ENCODE results near the gene CORT. TPM values are rescaled to one million over a fixed set of nuclear protein-coding genes. Genes with fewer than 3 reads are reported as not detected.

CORT gene
- total and polyA plus RNA-seq, 10 of the 15 experiments (the other 5 are each of a cell fraction or from before 2014, with no cell fraction given) = 0.09 to 0.49 (median 0.23) TPM; not detected in 1

DNA sequence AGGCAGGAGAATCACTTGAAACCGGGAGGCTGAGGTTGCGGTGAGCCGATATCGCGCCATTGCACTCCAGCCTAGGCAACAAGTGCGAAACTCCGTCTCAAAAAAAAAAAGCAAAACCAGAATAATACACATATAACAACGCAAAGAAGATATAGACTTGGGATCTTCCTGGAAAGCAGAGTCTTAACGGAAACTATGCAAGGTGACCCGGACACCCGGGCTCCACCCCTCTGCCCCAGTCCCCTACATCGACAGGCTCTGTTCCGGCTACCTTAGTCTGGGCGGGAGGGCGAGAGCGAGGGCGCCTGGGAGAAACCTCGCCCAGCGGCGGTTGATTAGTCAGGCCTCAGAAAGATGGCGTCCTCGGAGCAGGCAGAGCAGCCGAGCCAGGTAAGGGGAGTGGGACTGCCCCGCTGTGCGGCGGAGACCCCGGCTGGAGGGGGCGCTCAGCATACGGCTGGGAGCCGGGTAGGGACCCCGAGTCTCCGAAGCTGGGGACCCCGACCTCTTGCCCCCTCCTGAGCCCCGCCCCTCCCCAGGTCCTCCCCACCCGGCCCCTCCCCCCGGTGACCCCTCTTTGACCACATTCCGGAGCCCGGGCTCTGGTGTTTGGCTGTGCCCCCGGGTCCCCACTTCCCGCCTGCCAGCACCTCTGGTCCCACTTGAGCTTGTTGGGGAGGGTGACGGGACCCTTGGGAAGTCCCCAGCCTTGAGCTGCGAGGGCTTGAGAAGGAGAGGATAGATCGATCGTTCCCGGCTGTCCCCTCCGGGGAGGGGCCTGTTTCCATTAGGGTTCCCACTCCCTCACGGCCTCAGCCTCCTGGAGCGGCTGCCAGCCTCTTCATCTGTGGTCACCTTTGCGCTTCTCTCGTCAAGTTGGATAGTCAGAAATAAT lies 25.0 kb downstream of the CORT start, which contains the start of gene PEX14 (continued):
- TF ChIP-seq, protein P1, sequence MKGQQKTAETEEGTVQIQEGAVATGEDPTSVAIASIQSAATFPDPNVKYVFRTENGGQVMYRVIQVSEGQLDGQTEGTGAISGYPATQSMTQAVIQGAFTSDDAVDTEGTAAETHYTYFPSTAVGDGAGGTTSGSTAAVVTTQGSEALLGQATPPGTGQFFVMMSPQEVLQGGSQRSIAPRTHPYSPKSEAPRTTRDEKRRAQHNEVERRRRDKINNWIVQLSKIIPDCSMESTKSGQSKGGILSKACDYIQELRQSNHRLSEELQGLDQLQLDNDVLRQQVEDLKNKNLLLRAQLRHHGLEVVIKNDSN (IDR thresholded peaks at IDR 0.05; ENCODE audit: borderline replicate concordance, extremely low read length, insufficient read depth, low read depth, low read length) = no peak
- peak; percentile 82; the same call in 2 of the 3 replicates for TF ChIP-seq POU2F2 (IDR thresholded peaks at IDR 0.05; ENCODE audit: borderline replicate concordance, low read depth, low read length)
- peak; percentile 76 for TF ChIP-seq SP1 (IDR thresholded peaks at IDR 0.05; ENCODE audit: low read depth, low read length)
- TF ChIP-seq JUND (IDR thresholded peaks at IDR 0.05; ENCODE audit: low read depth, low read length) = no peak
- TF ChIP-seq, protein P2, sequence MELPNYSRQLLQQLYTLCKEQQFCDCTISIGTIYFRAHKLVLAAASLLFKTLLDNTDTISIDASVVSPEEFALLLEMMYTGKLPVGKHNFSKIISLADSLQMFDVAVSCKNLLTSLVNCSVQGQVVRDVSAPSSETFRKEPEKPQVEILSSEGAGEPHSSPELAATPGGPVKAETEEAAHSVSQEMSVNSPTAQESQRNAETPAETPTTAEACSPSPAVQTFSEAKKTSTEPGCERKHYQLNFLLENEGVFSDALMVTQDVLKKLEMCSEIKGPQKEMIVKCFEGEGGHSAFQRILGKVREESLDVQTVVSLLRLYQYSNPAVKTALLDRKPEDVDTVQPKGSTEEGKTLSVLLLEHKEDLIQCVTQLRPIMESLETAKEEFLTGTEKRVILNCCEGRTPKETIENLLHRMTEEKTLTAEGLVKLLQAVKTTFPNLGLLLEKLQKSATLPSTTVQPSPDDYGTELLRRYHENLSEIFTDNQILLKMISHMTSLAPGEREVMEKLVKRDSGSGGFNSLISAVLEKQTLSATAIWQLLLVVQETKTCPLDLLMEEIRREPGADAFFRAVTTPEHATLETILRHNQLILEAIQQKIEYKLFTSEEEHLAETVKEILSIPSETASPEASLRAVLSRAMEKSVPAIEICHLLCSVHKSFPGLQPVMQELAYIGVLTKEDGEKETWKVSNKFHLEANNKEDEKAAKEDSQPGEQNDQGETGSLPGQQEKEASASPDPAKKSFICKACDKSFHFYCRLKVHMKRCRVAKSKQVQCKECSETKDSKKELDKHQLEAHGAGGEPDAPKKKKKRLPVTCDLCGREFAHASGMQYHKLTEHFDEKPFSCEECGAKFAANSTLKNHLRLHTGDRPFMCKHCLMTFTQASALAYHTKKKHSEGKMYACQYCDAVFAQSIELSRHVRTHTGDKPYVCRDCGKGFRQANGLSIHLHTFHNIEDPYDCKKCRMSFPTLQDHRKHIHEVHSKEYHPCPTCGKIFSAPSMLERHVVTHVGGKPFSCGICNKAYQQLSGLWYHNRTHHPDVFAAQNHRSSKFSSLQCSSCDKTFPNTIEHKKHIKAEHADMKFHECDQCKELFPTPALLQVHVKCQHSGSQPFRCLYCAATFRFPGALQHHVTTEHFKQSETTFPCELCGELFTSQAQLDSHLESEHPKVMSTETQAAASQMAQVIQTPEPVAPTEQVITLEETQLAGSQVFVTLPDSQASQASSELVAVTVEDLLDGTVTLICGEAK (IDR thresholded peaks at IDR 0.05; ENCODE audit: borderline replicate concordance) = peak; percentile 63; the same call in 1 of the 2 replicates
- TF ChIP-seq, protein P3, sequence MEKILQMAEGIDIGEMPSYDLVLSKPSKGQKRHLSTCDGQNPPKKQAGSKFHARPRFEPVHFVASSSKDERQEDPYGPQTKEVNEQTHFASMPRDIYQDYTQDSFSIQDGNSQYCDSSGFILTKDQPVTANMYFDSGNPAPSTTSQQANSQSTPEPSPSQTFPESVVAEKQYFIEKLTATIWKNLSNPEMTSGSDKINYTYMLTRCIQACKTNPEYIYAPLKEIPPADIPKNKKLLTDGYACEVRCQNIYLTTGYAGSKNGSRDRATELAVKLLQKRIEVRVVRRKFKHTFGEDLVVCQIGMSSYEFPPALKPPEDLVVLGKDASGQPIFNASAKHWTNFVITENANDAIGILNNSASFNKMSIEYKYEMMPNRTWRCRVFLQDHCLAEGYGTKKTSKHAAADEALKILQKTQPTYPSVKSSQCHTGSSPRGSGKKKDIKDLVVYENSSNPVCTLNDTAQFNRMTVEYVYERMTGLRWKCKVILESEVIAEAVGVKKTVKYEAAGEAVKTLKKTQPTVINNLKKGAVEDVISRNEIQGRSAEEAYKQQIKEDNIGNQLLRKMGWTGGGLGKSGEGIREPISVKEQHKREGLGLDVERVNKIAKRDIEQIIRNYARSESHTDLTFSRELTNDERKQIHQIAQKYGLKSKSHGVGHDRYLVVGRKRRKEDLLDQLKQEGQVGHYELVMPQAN (conservative IDR thresholded peaks at IDR 0.05) = 0 out of 2 replicates have a peak, but pooled peaks have one; percentile 11
- TF ChIP-seq SPI1 (IDR thresholded peaks at IDR 0.05; ENCODE audit: borderline replicate concordance, insufficient read depth, low read depth, low read length) = no peak
- peak; percentile 44; the same call in 1 of the 2 replicates for TF ChIP-seq NBN (IDR thresholded peaks at IDR 0.05)
- TF ChIP-seq ZNF622 (IDR thresholded peaks at IDR 0.05) = no peak
- TF ChIP-seq, protein P4, sequence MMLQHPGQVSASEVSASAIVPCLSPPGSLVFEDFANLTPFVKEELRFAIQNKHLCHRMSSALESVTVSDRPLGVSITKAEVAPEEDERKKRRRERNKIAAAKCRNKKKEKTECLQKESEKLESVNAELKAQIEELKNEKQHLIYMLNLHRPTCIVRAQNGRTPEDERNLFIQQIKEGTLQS (IDR thresholded peaks at IDR 0.05; ENCODE audit: borderline replicate concordance, extremely low read depth, low read depth, low read length) = no peak
- no peak for TF ChIP-seq CBX5 (IDR thresholded peaks at IDR 0.05; ENCODE audit: low read depth)
- no peak for TF ChIP-seq EP300 (IDR thresholded peaks at IDR 0.05; ENCODE audit: borderline replicate concordance in 1 of 2, control insufficient read depth in 1 of 2, low read depth in 2 of 2, low read length in 2 of 2)
- no peak for TF ChIP-seq IRF4 (IDR thresholded peaks at IDR 0.05; ENCODE audit: low read depth, low read length)
- TF ChIP-seq MYC (IDR thresholded peaks at IDR 0.05; ENCODE audit: insufficient read depth, insufficient read length, insufficient replicate concordance, low read length, severe bottlenecking) = no peak
- no peak for TF ChIP-seq RELA (IDR thresholded peaks at IDR 0.05; ENCODE audit: borderline replicate concordance, partially characterized antibody)
- TF ChIP-seq CREM (IDR thresholded peaks at IDR 0.05; ENCODE audit: low read depth) = peak; percentile 78
- peak; percentile 88 for TF ChIP-seq CHD2 (IDR thresholded peaks at IDR 0.05; ENCODE audit: borderline replicate concordance, low read depth, low read length)
- no peak for TF ChIP-seq BACH1 (IDR thresholded peaks at IDR 0.05; ENCODE audit: borderline replicate concordance)
